ENCODE data around the gene IFNL2.
"Not testable (repeated sequence)": the region's sequence is repeated elsewhere in the genome, so short reads cannot be mapped to it uniquely, and the experiment has no call there.

The IFNL2 gene

GRCh38 chr19:39307046-39307821 lies 39.0 kb downstream of the IFNL2 start:
- no peak for TF ChIP-seq JUND (IDR thresholded peaks at IDR 0.05; ENCODE audit: low read depth)
- in situ Hi-C loops (cut with HindIII; ENCODE audit: low pct_unique_long_range_greater_than_20kb, low sequenced_read_pairs), result no loop called here
- no peak for DNase-seq (ENCODE audit: low read depth in 1 of 2, low spot score in 1 of 2)

- DNase-seq (ENCODE audit: low read depth in 1 of 2, low spot score in 1 of 2), result no peak
- no peak for TF ChIP-seq JUND (IDR thresholded peaks at IDR 0.05; ENCODE audit: low read depth)
- in situ Hi-C loops (cut with HindIII; ENCODE audit: low pct_unique_long_range_greater_than_20kb, low sequenced_read_pairs), result no loop called here
Measured at GRCh38 chr19:39307822-39308530, 39.8 kb downstream of the IFNL2 start.

- TF ChIP-seq JUND (IDR thresholded peaks at IDR 0.05; ENCODE audit: low read depth), result no peak
- in situ Hi-C loops (cut with HindIII; ENCODE audit: low pct_unique_long_range_greater_than_20kb, low sequenced_read_pairs), result no loop called here
- DNase-seq (ENCODE audit: low read depth in 1 of 2, low spot score in 1 of 2), result peak in 1 of 2 experiments; percentile 8
Measured at GRCh38 chr19:39308531-39309304, 40.5 kb downstream of the IFNL2 start.

- DNase-seq (ENCODE audit: low read depth in 1 of 2, low spot score in 1 of 2); in situ Hi-C loops (cut with HindIII; ENCODE audit: low pct_unique_long_range_greater_than_20kb, low sequenced_read_pairs): not testable (repeated sequence)
Measured at GRCh38 chr19:39309305-39309670, 41.1 kb downstream of the IFNL2 start.

GRCh38 chr19:39310558-39311311 lies 42.5 kb downstream of the IFNL2 start:
- in situ Hi-C loops (cut with HindIII; ENCODE audit: low pct_unique_long_range_greater_than_20kb, low sequenced_read_pairs), result no loop called here
- peak in 1 of 2 experiments; percentile 28 for DNase-seq (ENCODE audit: low read depth in 1 of 2, low spot score in 1 of 2)
- TF ChIP-seq JUND (IDR thresholded peaks at IDR 0.05; ENCODE audit: low read depth), result no peak

- TF ChIP-seq JUND (IDR thresholded peaks at IDR 0.05; ENCODE audit: low read depth), result no peak
- DNase-seq (ENCODE audit: low read depth in 1 of 2, low spot score in 1 of 2), result no peak
- in situ Hi-C loops (cut with HindIII; ENCODE audit: low pct_unique_long_range_greater_than_20kb, low sequenced_read_pairs), result no loop called here
Measured at GRCh38 chr19:39314016-39314728, 46.0 kb downstream of the IFNL2 start.

GRCh38 chr19:39315933-39316332 lies 47.7 kb downstream of the IFNL2 start:
- no peak for TF ChIP-seq JUND (IDR thresholded peaks at IDR 0.05; ENCODE audit: low read depth)
- in situ Hi-C loops (cut with HindIII; ENCODE audit: low pct_unique_long_range_greater_than_20kb, low sequenced_read_pairs), result no loop called here
- no peak for DNase-seq (ENCODE audit: low read depth in 1 of 2, low spot score in 1 of 2)

GRCh38 chr19:39316627-39317321 lies 48.6 kb downstream of the IFNL2 start:
- no peak for TF ChIP-seq JUND (IDR thresholded peaks at IDR 0.05; ENCODE audit: low read depth)
- DNase-seq (ENCODE audit: low read depth in 1 of 2, low spot score in 1 of 2), result no peak
- in situ Hi-C loops (cut with HindIII; ENCODE audit: low pct_unique_long_range_greater_than_20kb, low sequenced_read_pairs), result no loop called here

- no peak for TF ChIP-seq JUND (IDR thresholded peaks at IDR 0.05; ENCODE audit: low read depth)
- DNase-seq (ENCODE audit: low read depth in 1 of 2, low spot score in 1 of 2), result no peak
- in situ Hi-C loops (cut with HindIII; ENCODE audit: low pct_unique_long_range_greater_than_20kb, low sequenced_read_pairs), result no loop called here
Measured at GRCh38 chr19:39317476-39317875, 49.3 kb downstream of the IFNL2 start.

GRCh38 chr19:39318071-39318470 lies 49.9 kb downstream of the IFNL2 start:
- DNase-seq (ENCODE audit: low read depth in 1 of 2, low spot score in 1 of 2), result no peak
- in situ Hi-C loops (cut with HindIII; ENCODE audit: low pct_unique_long_range_greater_than_20kb, low sequenced_read_pairs), result no loop called here
- TF ChIP-seq JUND (IDR thresholded peaks at IDR 0.05; ENCODE audit: low read depth), result no peak

GRCh38 chr19:39318690-39319089 lies 50.5 kb downstream of the IFNL2 start:
- in situ Hi-C loops (cut with HindIII; ENCODE audit: low pct_unique_long_range_greater_than_20kb, low sequenced_read_pairs), result no loop called here
- no peak for DNase-seq (ENCODE audit: low read depth in 1 of 2, low spot score in 1 of 2)
- no peak for TF ChIP-seq JUND (IDR thresholded peaks at IDR 0.05; ENCODE audit: low read depth)

Measured in T47D (cell line).